HG03159 (cell line): ENCODE measurements around the gene FREM1.
"Not testable (repeated sequence)": the region's sequence is repeated elsewhere in the genome, so short reads cannot be mapped to it uniquely, and the experiment has no call there.

Source experiments
- ATAC-seq: cut with Tn5 transposase; IDR thresholded peaks from one replicate; pipeline ENCODE4 v1.9.1; 2021; ENCODE audit warnings: mild to moderate bottlenecking, moderate library complexity; ENCODE audit not compliant: unreplicated experiment

FREM1 gene

DNA sequence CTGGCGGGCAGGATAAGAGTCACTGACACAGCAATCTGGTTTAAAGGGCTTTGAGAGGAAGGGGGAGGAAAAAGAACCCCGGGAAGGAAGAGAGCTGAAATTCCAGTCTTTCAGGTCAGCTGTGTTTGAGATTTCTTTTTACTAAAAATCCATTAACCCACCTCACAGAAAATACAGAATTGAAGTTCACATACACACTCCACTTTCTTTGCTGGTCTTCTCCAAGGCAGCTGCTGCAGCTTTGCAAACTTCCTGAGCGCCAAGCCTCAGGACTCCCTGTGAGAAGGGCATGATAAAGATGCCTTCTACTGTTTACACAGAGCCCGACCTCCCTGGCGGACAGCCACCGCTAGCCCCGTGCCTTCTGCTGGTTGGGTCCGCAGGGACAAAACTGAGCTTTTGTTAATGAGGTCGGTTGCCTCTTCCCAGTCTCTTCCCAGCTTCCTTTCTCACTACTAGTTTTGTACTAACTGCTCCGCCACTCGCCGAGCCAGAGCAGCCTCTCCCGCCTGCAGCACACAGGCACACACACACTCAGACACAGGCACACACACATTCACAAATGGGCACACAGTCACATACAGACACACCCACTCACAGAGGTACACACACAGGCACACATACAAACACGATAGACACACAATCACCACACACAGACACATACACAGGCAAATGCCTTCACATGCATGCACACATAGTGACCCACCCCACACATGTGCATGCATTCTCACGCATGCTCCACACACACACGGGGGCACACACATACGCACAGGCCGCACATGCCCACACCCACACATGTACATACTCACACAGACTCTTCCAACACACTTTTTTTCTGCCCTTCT, at the start of gene FREM1:
TSS of gene FREM1 (minus strand) at position 468 of the 845 bp plus-strand sequence. CDS start 41,451 bp downstream, outside the sequence.
- ATAC-seq = no peak

DNA sequence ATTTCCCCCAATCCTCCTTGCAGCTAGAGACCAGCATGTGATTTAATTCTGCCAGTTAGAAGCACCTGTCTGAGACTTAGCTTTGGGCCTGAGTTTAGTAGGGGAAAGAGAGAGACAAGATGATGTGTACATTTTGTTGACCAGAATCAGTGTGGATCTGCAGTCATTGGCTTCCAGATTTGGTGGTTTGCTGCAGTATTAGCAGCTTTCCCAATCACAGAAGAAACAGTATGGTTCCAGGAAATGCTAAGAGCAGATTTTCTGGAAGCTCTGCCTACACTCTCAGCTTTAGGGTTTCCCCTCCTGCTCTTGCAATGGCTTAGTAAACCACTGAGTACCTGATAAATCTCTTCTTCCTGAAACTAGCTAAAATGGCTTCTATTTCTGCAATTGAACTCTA, 48.8 kb upstream of the FREM1 start:
- ATAC-seq = no peak

DNA sequence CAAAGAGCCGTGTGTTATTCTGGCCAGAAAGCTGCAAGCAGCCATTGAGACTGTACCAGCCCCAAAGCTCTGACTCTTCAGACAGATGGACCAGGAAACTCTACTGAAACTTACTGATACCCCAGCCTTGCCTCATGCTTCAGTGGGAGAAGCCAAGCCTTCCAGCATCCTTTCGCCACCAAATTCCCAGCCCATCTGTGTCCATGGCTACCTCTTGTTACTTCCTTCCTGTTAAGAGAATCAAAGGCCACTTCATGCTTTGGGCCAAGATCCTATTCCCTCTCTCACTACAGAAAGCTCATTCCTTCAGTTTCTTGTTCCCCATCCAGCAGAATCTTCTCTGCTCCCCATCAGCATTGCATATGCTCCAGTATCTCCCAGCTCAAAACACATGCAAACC, 46.9 kb upstream of the FREM1 start:
- no peak for ATAC-seq

GRCh38 chr9:14956208-14956607, 46.0 kb upstream of the FREM1 start:
- ATAC-seq = no peak

DNA sequence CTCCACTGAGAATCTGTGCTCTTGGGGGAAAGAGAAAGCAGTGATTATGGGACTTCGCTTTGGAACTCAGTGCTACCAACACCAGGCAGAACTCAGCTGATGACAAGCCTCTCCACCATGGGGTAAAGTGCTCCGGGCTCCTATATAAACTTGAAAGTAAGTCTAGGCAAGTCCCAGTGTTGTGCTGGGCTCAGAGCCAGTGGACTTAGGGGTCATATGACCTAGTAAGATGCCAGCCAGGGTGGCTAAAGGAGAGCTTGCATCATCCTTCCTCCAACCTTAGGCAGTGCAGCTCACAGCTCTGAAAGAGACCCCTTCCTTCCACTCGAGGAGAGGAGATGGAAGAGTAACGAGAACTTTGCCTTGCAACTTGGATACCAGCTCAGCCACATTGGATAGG, 35.1 kb upstream of the FREM1 start:
- ATAC-seq = no peak

DNA sequence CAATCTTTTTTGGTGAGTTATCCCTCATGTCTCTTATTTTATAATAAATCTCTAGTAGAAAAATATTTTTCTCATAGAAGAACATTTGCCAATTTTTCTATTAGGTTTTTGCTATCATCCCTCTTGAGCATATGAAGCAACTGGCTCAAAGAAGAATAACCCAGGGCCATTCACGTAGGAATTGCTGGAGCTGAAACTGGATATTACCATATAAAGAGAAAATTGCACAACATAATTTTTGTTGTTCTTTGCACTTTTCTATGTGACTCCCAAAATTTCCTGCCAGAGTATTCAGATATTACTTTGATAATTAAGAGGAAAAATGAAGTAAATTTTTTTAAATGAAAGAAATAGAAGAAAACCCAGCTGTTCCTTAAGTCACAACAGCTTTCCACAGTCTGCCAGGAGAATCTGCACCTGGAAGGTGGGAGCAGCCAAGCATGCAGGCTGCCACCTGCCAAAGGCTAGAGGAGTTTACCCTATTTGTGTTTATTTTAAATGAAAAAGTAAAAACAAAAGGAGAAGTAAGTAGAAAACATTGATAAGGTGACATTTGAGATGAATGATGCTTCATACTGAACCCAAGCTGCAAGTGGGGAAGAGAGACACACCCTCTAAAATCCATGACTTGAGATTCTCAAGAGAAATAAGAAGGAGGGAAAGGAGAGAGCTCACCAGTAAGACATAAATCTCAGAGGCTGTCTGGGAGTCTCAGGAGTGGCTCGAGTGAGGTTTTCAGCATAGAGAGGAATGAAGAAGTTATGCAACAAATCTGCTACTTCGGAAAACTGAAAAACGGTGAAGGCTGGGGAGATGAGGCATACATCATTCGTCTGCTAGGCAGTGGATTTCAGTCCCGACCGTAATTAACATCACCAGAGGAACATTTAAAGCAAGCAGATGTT, 31.5 kb upstream of the FREM1 start:
- no peak for ATAC-seq

GRCh38 chr9:14939378-14939777, 29.1 kb upstream of the FREM1 start:
- no peak for ATAC-seq

DNA sequence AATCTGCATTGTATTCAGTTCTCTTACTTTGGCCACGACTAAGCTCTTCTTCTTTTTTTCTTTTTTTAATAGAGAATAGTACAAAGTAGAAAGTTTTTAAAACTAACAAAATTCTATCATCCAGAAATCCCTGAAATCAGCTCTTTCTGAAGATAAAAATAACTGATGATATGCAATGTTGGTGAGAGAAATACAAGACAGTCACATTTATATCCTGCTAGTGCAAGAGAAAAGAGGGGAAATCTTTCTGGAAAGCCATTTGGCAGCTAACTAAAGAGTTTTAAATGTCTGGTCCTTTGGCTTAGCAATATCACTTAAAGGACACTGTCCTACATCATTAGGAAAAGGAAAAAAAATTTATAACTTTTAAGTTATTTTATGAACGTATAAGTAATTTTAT, 27.0 kb upstream of the FREM1 start:
- ATAC-seq = no peak

DNA sequence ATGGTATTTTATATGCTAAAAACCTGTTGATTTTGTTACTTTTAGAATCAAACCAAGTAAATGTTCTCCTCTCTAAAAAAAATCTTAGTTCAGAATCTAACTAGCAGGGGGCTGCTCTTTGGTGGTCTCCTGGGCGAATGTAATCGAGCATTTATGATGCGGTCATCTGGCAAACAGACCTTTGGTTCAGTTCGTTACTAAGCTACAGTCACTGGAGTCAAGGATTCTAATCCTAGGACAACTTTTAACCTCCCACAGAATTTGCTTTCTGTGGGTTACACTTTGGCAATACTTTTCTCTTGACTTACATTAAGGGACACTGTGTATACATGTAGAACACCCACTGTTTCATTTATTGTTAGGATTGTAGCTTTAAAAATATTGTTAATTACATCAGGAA, 26.3 kb upstream of the FREM1 start:
- ATAC-seq = no peak

DNA sequence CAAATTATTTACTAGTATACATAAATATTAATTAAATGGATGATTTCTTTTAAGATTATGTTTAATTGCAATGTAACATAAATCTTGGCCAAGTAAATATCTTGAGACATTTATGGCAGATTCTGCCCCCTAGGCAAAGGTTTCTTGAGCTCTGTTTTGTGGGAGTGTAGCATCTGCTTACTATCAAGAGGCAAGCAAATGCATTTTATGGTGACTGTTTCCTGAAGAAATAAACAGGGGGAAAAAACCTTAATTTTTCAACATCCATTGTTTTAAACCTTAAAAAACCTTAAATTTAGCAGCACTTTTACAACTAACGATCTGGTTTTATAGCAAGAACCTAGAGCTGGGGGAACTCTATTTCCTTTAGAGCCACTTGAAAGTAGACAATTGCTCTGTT, 25.7 kb upstream of the FREM1 start:
- no peak for ATAC-seq

GRCh38 chr9:14935106-14935751, 25.0 kb upstream of the FREM1 start:
- ATAC-seq = no peak

DNA sequence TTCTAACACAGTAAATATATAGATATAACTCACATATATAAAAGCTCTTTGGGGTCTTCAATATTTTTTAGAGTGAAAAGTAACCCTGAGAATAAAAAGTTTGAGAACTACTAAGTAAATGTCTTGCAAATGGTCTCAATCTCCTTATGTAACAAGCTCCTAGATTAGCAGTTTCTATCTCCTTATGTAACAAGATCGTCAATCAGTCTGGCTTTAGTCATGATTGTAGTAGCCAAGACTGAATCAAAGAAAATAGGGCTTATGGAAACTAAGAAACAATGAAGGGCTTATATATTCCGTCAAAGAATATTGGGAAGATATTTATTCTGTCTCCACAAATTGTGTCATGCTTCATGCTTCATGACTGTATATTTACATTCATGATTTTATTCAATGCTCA, 22.4 kb upstream of the FREM1 start:
- ATAC-seq = no peak

DNA sequence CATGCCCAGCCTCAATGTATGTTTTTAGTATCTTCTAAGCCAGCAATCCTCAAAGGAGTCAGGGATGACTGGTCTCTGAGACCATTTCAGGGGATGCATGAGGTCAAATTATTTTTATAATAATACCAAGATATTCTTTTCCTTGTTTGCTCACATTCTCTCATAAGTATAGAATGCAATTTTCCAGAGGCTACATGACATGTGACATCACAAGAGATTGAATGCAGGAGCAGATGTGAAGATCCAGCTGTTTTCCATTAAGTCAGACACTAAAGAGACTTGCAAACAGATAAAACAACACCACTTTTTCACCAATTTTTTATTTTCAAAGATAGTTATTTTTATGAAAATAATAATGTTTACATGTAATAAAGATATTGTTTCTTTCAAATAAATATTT, 22.0 kb upstream of the FREM1 start:
- ATAC-seq = no peak

DNA sequence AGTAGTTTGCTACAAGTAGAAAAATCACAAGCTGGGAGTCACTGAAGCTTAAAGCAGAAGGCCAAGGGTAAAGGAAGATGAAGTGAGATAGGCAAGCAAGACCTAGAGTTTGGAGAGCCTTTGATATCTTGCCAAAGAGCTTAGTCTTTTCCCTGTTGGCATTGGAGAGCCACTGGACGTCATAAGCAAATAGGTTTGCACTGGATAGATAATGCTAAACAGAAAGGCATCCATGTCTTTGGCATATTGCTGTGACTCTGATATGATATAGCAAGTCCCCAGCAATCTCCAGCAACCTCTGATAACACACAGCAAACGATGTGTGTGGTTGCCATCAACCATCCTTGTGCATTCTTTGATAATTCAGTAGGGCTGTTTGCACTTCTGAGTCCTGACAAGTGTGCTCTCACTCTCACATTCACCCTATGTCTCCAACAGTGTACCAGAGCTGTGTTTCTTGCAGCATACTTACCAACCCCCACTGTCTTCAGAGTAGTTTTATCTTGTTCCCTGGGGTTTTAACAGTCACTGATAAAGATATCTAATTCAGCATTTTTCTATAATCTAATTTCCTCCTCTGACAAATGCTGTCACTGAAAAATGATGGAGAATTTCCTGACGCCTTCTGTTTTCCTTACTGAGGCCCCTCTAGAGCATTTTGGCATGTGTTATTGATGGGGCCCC, 16.9 kb upstream of the FREM1 start:
- ATAC-seq = no peak

DNA sequence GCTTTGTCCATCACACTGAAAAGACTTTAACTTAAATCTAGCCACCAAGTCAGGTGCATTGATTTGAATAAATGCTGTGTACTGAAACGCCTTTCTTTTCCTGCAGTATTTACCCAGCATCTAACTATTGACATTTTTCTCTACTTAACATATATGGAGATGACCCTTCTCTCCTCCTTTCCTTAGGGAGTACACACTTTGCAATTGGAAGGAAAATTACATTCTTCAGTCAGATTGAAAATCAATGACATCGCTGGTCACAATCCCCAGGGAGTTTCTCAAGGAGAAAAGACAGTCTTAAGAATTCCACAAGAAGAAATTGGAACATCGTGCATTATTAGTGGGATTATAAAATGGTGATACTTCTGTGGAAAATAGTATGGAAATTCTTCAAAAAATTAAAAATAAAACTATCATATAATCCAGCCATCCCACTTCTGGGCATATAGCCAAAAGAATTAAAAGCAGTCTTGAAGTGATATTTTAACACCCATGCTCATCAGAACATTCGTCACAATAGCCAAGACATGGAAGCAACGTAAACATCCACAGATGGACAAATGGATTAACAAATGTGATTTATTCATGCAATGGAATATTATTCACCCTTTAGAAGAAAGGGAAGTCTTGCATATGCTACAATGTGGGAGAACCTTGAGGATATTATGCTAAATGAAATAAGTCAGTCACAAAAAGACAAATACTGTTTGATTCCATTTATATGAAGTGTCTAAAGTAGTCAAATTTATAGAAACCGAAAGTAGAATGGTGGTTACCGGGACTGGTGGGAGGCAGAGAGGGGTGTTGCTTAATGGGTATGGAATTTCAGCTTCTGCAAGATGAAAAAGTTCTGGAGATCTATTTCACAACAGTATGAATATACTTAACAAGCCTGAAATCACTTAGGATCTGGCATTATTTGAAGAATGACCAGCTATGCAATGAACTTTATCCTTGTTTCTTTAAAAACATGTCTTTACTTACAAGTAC, 14.3 kb upstream of the FREM1 start:
- no peak for ATAC-seq

- ATAC-seq = no peak
These were observed 13.5 kb upstream of the FREM1 start for GRCh38 chr9:14923701-14924100.

DNA sequence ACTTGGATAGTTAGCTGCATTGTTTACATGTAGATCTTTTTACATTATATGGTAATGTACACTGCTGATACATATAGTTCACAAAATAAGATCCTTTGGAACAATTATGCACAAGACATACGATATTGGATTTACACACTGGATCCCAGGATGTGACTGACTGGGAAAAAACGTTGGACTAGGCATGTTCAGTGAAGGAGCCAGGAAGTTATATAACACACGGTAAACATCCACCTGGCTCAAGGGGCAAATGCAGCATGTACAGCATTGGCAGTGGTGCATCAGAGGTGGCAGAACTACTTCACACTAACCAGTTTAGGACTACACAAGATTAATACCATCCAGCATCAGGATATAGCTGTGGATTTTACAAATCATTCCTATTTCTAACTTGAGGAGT, 10.6 kb upstream of the FREM1 start:
- ATAC-seq = not testable (repeated sequence)

GRCh38 chr9:14913366-14913765, 3.1 kb upstream of the FREM1 start:
- no peak for ATAC-seq

GRCh38 chr9:14912859-14913258, 2.6 kb upstream of the FREM1 start:
- no peak for ATAC-seq

- no peak for ATAC-seq
These were observed 818 bp upstream of the FREM1 start for GRCh38 chr9:14911046-14911445.
